CD8-positive, alpha-beta memory T cell (primary cell): Measurements from ENCODE around the gene TMEM235. TPM values are rescaled to one million over a fixed set of nuclear protein-coding genes. Genes with fewer than 3 reads are reported as not detected.

Experiments used
- CTCF ChIA-PET: fragments of 350-600 bp; sonication (Branson Sonifier 250); formaldehyde crosslinking; loops from one replicate; lab custom pipeline; 2021; ENCODE audit warnings: antibody characterized with exemption; lab: Charles Lee
- POLR2A ChIA-PET: fragments of 350-600 bp; sonication (Branson Sonifier 250); formaldehyde crosslinking; loops from one replicate; lab custom pipeline; 2021; ENCODE audit warnings: antibody characterized with exemption; lab: Charles Lee
- DNase-seq, 5 donors: peaks; one replicate each; pipeline versions ENCODE4 v3.0.0 to v3.0.0-alpha.2; 2020 to 2022; ENCODE audit warnings: mixed read lengths in 1 of 5
- H3K27ac ChIP-seq: one replicate; pipeline ENCODE4 v1.7.0; 2013; ENCODE audit warnings: low read depth, mild to moderate bottlenecking, low read length, moderate library complexity
- H3K27me3 ChIP-seq: 2 replicates; pipeline ENCODE4 v1.7.0; 2013; ENCODE audit warnings: low read length, mild to moderate bottlenecking; ENCODE audit not compliant: insufficient read depth, poor library complexity, severe bottlenecking
- H3K36me3 ChIP-seq: 2 replicates; pipeline ENCODE4 v1.7.0; 2013; ENCODE audit warnings: mild to moderate bottlenecking, low read length, moderate library complexity; ENCODE audit not compliant: insufficient read depth
- H3K4me1 ChIP-seq: 2 replicates; pipeline ENCODE4 v1.7.0; 2013; ENCODE audit warnings: mild to moderate bottlenecking, low read length, moderate library complexity; ENCODE audit not compliant: insufficient read depth
- H3K4me3 ChIP-seq: 2 replicates; pipeline ENCODE4 v1.7.0; 2013; ENCODE audit warnings: mild to moderate bottlenecking, low read length
- H3K9me3 ChIP-seq: 2 replicates; pipeline ENCODE4 v1.7.0; 2013; ENCODE audit warnings: mild to moderate bottlenecking, low read length
- H3K27ac Mint-ChIP-seq, 8 donors: one replicate each; pipeline ENCODE4 v1.8.0; 2020 to 2021; ENCODE audit warnings: mixed read lengths in 8 of 8, mild to moderate bottlenecking in 6 of 8, inconsistent platforms in 3 of 8, moderate library complexity in 3 of 8
- H3K27me3 Mint-ChIP-seq, 2 donors: one replicate each; pipeline ENCODE4 v1.8.0; 2020 to 2021; ENCODE audit warnings: mixed read lengths in 2 of 2, mild to moderate bottlenecking in 1 of 2, moderate library complexity in 1 of 2
- H3K36me3 Mint-ChIP-seq, 3 donors: one replicate each; pipeline ENCODE4 v1.8.0; 2020 to 2021; ENCODE audit warnings: mixed read lengths in 3 of 3, inconsistent platforms in 1 of 3, mild to moderate bottlenecking in 1 of 3
- H3K4me1 Mint-ChIP-seq, 3 donors: one replicate each; pipeline ENCODE4 v1.8.0; 2020 to 2021; ENCODE audit warnings: mixed read lengths in 3 of 3, inconsistent platforms in 1 of 3, mild to moderate bottlenecking in 1 of 3
- H3K4me3 Mint-ChIP-seq, 7 donors: one replicate each; pipeline ENCODE4 v1.8.0; 2020 to 2021; ENCODE audit warnings: mixed read lengths in 7 of 7, mild to moderate bottlenecking in 6 of 7, moderate library complexity in 4 of 7, inconsistent platforms in 2 of 7
- H3K9me3 Mint-ChIP-seq, 5 donors: one replicate each; pipeline ENCODE4 v1.8.0; 2020 to 2022; ENCODE audit warnings: mixed read lengths in 5 of 5, mild to moderate bottlenecking in 3 of 5, moderate library complexity in 2 of 5, inconsistent platforms in 1 of 5
- polyA plus RNA-seq: library from polyadenylated mRNA; unstranded; fragments of 300-500 nt; fragmentation: Illumina TruSeq; gene quantifications from one replicate; pipeline ENCODE4 v1.2.3, GENCODE V29; 2021
- total RNA-seq, 2 experiments: library from RNA; stranded (reverse); gene quantifications; one replicate each; pipeline ENCODE4 v1.2.3, GENCODE V29; 2021

Gene TMEM235
- total and polyA plus RNA-seq, 3 experiments from 2014 or later = not detected

DNA sequence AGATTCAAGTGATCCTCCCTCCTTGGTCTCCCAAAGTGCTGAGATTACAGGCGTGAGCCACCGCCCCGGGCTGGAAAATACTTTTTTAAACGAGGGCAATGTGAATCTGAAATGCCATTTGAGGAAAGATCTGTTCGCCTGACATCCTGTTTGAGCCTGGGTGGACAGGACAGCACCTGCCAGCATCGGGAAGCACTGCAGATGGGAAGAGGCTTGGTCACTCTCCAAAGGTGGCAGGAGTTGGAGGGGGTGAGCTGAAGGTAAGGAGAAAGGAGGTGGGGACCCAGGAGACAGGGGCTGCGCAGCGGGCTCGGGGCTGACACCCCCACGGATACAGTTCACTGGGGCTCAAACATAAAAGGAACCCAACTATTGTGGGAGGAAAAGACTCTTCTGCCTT, 21.3 kb upstream of the TMEM235 start:
- H3K36me3 ChIP-seq = no peaks in the 10 kb centered on the region
- peaks cover 6% of the 10 kb centered on the region for H3K4me1 ChIP-seq
- no peaks in the 10 kb centered on the region for H3K27me3 ChIP-seq
- Mint-ChIP-seq H3K9me3 (no peaks in the 10 kb centered on the region), H3K27ac (no peak overlapping the region), H3K27me3 (peaks cover 0 to 2% of the 10 kb centered on the region in 2 donors), H3K4me1 (peaks cover 2 to 10% (median 5%) of the 10 kb centered on the region in 3 donors), H3K36me3 (no peaks in the 10 kb centered on the region), H3K4me3 (no peak overlapping the region)
- H3K9me3 ChIP-seq = no peaks in the 10 kb centered on the region
- no peak for DNase-seq
- CTCF ChIA-PET = no interaction called here
- H3K4me3 ChIP-seq = no peak overlapping the region
- POLR2A ChIA-PET = interaction anchor here (1.0 kb wide), 1 partner anchor 15 kb away, joined by 3 read pairs; no protein-coding TSS in a partner anchor
- no peak overlapping the region for H3K27ac ChIP-seq

DNA sequence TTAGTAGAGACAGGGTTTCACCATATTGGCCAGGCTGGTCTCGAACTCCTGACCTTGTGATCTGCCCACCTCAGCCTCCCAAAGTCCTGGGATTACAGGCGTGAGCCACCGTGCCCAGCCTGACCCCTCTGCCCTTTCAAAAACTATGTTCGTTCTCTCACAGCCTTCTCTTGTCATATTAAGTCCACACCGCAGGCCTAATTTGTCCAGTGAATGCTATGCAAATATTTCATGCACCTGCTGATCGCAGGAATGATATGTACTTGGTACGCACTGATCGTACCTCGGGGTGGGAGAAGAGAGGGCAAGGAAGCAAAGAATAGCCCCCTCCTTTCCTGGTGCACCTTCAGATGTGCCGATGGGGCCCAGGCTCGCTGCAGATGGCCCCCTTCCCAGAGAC, 20.4 kb upstream of the TMEM235 start:
- H3K27me3 Mint-ChIP-seq = peaks cover 0 to 2% of the 10 kb centered on the region in 2 donors
- POLR2A ChIA-PET = no interaction called here
- H3K36me3 ChIP-seq = no peaks in the 10 kb centered on the region
- no peak overlapping the region for H3K27ac ChIP-seq
- peaks cover 2 to 10% (median 5%) of the 10 kb centered on the region in 3 donors for H3K4me1 Mint-ChIP-seq
- no peak overlapping the region for H3K27ac Mint-ChIP-seq
- H3K4me3 Mint-ChIP-seq = no peak overlapping the region
- no peak for DNase-seq
- H3K4me1 ChIP-seq = peaks cover 6% of the 10 kb centered on the region
- no peaks in the 10 kb centered on the region for H3K36me3 Mint-ChIP-seq
- no peak overlapping the region for H3K4me3 ChIP-seq
- CTCF ChIA-PET = no interaction called here
- H3K9me3 Mint-ChIP-seq = no peaks in the 10 kb centered on the region
- H3K27me3 ChIP-seq = no peaks in the 10 kb centered on the region
- no peaks in the 10 kb centered on the region for H3K9me3 ChIP-seq

- ChIA-PET POLR2A (interaction anchor here (0.6 to 1.0 kb wide), 2 partner anchors 93 to 98 kb away, joined by 4 to 6 read pairs; no protein-coding TSS in a partner anchor), CTCF (interaction anchor here (0.9 kb wide), 1 partner anchor 37 kb away, joined by 4 read pairs; no protein-coding TSS in a partner anchor)
- H3K27ac ChIP-seq = peak within 1 kb of the TSS; percentile 59
- peak; percentile 83 to 90 (median 86) for DNase-seq
- H3K36me3 ChIP-seq = no peaks in the 10 kb centered on the region
- peak within 1 kb of the TSS; percentile 53 for H3K4me3 ChIP-seq
- peak within 1 kb of the TSS; percentile 42 to 77 (median 72) for H3K4me3 Mint-ChIP-seq
- H3K27me3 ChIP-seq = no peaks in the 10 kb centered on the region
- no peaks in the 10 kb centered on the region for H3K9me3 ChIP-seq
- no peaks in the 10 kb centered on the region for H3K27me3 Mint-ChIP-seq
- H3K36me3 Mint-ChIP-seq = no peaks in the 10 kb centered on the region
- H3K4me1 ChIP-seq = peaks cover 6% of the 10 kb centered on the region
- peaks cover 2 to 10% (median 5%) of the 10 kb centered on the region in 3 donors for H3K4me1 Mint-ChIP-seq
- no peaks in the 10 kb centered on the region for H3K9me3 Mint-ChIP-seq
- peak within 1 kb of the TSS in 2 of 8 donors; percentile 36 to 63 for H3K27ac Mint-ChIP-seq
Observed at GRCh38 chr17:78214016-78214705, 17.3 kb upstream of the TMEM235 start, which contains the start of gene BIRC5. Gene BIRC5, plus strand, starts transcription at chr17:78214253. Its CDS starts 64 bp downstream, at chr17:78214317.

GRCh38 chr17:78214706-78215061, 16.7 kb upstream of the TMEM235 start:
- H3K9me3 Mint-ChIP-seq = no peaks in the 10 kb centered on the region
- Histone ChIP-seq H3K9me3 (no peaks in the 10 kb centered on the region), H3K4me1 (peaks cover 6% of the 10 kb centered on the region), H3K27ac (peak overlapping the region; percentile 59), H3K4me3 (peak overlapping the region; percentile 53), H3K36me3 (no peaks in the 10 kb centered on the region), H3K27me3 (no peaks in the 10 kb centered on the region)
- ChIA-PET POLR2A (interaction anchor here (1.0 kb wide), 1 partner anchor 93 kb away, joined by 4 read pairs; no protein-coding TSS in a partner anchor), CTCF (no interaction called here)
- H3K27me3 Mint-ChIP-seq = no peaks in the 10 kb centered on the region
- no peaks in the 10 kb centered on the region for H3K36me3 Mint-ChIP-seq
- H3K4me3 Mint-ChIP-seq = peak overlapping the region; percentile 42 to 77 (median 68)
- H3K27ac Mint-ChIP-seq = no peak overlapping the region
- no peak for DNase-seq
- peaks cover 2 to 10% (median 5%) of the 10 kb centered on the region in 3 donors for H3K4me1 Mint-ChIP-seq

DNA sequence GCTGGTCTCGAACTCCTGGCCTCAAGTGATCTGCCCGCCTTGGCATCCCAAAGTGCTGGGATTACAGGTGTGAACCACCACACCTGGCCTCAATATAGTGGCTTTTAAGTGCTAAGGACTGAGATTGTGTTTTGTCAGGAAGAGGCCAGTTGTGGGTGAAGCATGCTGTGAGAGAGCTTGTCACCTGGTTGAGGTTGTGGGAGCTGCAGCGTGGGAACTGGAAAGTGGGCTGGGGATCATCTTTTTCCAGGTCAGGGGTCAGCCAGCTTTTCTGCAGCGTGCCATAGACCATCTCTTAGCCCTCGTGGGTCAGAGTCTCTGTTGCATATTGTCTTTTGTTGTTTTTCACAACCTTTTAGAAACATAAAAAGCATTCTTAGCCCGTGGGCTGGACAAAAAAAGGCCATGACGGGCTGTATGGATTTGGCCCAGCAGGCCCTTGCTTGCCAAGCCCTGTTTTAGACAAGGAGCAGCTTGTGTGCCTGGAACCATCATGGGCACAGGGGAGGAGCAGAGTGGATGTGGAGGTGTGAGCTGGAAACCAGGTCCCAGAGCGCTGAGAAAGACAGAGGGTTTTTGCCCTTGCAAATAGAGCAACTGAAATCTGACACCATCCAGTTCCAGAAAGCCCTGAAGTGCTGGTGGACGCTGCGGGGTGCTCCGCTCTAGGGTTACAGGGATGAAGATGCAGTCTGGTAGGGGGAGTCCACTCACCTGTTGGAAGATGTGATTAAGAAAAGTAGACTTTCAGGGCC, 11.9 kb upstream of the TMEM235 start:
- POLR2A ChIA-PET = no interaction called here
- no peaks in the 10 kb centered on the region for H3K36me3 Mint-ChIP-seq
- no peaks in the 10 kb centered on the region for H3K27me3 Mint-ChIP-seq
- Histone ChIP-seq H3K9me3 (no peaks in the 10 kb centered on the region), H3K27me3 (no peaks in the 10 kb centered on the region), H3K36me3 (no peaks in the 10 kb centered on the region), H3K4me1 (peaks cover 7% of the 10 kb centered on the region), H3K27ac (no peak overlapping the region), H3K4me3 (no peak overlapping the region)
- H3K9me3 Mint-ChIP-seq = no peaks in the 10 kb centered on the region
- CTCF ChIA-PET = interaction anchor here (1.6 kb wide), 1 partner anchor 43 kb away, joined by 3 read pairs; no protein-coding TSS in a partner anchor
- no peak overlapping the region for H3K4me3 Mint-ChIP-seq
- no peak for DNase-seq
- H3K4me1 Mint-ChIP-seq = peaks cover under 1 to 3% (median 3%) of the 10 kb centered on the region in 3 donors
- peak overlapping the region in 3 of 8 donors; percentile 23 to 81 (median 42) for H3K27ac Mint-ChIP-seq

DNA sequence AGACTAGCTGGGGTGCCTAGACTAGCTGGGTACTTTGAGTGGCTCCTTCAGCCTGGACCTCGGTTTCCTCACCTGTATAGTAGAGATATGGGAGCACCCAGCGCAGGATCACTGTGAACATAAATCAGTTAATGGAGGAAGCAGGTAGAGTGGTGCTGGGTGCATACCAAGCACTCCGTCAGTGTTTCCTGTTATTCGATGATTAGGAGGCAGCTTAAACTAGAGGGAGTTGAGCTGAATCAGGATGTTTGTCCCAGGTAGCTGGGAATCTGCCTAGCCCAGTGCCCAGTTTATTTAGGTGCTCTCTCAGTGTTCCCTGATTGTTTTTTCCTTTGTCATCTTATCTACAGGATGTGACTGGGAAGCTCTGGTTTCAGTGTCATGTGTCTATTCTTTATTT, 8.4 kb upstream of the TMEM235 start:
- Histone ChIP-seq H3K27me3 (no peaks in the 10 kb centered on the region), H3K36me3 (no peaks in the 10 kb centered on the region), H3K4me3 (no peak overlapping the region), H3K9me3 (no peaks in the 10 kb centered on the region), H3K27ac (no peak overlapping the region), H3K4me1 (peaks cover 5% of the 10 kb centered on the region)
- CTCF ChIA-PET = interaction anchor here (1.0 kb wide), 1 partner anchor 29 kb away, joined by 3 read pairs; no protein-coding TSS in a partner anchor
- no peaks in the 10 kb centered on the region for H3K9me3 Mint-ChIP-seq
- POLR2A ChIA-PET = no interaction called here
- H3K4me3 Mint-ChIP-seq = no peak overlapping the region
- H3K27me3 Mint-ChIP-seq = peaks cover 2 to 4% of the 10 kb centered on the region in 2 donors
- no peak for DNase-seq
- peak overlapping the region in 1 of 8 donors; percentile 57 for H3K27ac Mint-ChIP-seq
- H3K36me3 Mint-ChIP-seq = no peaks in the 10 kb centered on the region
- peaks cover 0 to 4% (median 0%) of the 10 kb centered on the region in 3 donors for H3K4me1 Mint-ChIP-seq

- Histone ChIP-seq H3K27ac (no peak overlapping the region), H3K36me3 (no peaks in the 10 kb centered on the region), H3K27me3 (no peaks in the 10 kb centered on the region), H3K4me3 (no peak overlapping the region), H3K9me3 (no peaks in the 10 kb centered on the region), H3K4me1 (peaks cover 5% of the 10 kb centered on the region)
- Mint-ChIP-seq H3K27me3 (peaks cover 5 to 6% of the 10 kb centered on the region in 2 donors), H3K27ac (peak overlapping the region in 1 of 8 donors; percentile 83), H3K4me3 (no peak overlapping the region), H3K9me3 (no peaks in the 10 kb centered on the region), H3K36me3 (no peaks in the 10 kb centered on the region), H3K4me1 (peaks cover 0 to 4% (median 0%) of the 10 kb centered on the region in 3 donors)
- POLR2A ChIA-PET = interaction anchor here (0.9 kb wide), 1 partner anchor 88 kb away, joined by 3 read pairs; no protein-coding TSS in a partner anchor
- CTCF ChIA-PET = interaction anchor here (1.0 kb wide), 1 partner anchor 28 kb away, joined by 3 read pairs; no protein-coding TSS in a partner anchor
- DNase-seq = no peak
Observed at GRCh38 chr17:78223765-78224164, 7.7 kb upstream of the TMEM235 start.
